WTC11 (cell line): ENCODE data around the gene SEMA5B.

ENCODE experiments used
- ATF3 ChIP-seq: sonication (generic); formaldehyde crosslinking; conservative IDR thresholded peaks from 2 replicates; pipeline ENCODE4 v1.8.1; 2022; ENCODE audit warnings: mild to moderate bottlenecking, missing genetic modification reagents
- CREM ChIP-seq: sonication (generic); formaldehyde crosslinking; IDR thresholded peaks from 2 replicates; pipeline ENCODE4 v1.8.1; 2022; ENCODE audit warnings: mild to moderate bottlenecking, missing genetic modification reagents, moderate library complexity
- CTCF ChIP-seq: fragments of 200-600 bp; IDR thresholded peaks from 2 replicates; pipeline ENCODE4 v1.8.0; 2022; ENCODE audit warnings: antibody characterized with exemption
- KAT7 ChIP-seq: sonication (generic); formaldehyde crosslinking; IDR thresholded peaks from 2 replicates; pipeline ENCODE4 v1.8.1; 2023; ENCODE audit warnings: missing genetic modification reagents, mild to moderate bottlenecking, borderline replicate concordance
- MLX ChIP-seq: sonication (generic); formaldehyde crosslinking; IDR thresholded peaks from 2 replicates; pipeline ENCODE4 v1.8.1; 2023; ENCODE audit warnings: mild to moderate bottlenecking, missing genetic modification reagents, moderate library complexity
- NFYB ChIP-seq: sonication (generic); formaldehyde crosslinking; conservative IDR thresholded peaks from 2 replicates; pipeline ENCODE4 v1.8.0; 2022; ENCODE audit warnings: low read depth, missing genetic modification reagents
- ZNF219 ChIP-seq: sonication (generic); formaldehyde crosslinking; IDR thresholded peaks from 2 replicates; pipeline ENCODE4 v1.8.0; 2023; ENCODE audit warnings: missing genetic modification reagents, mild to moderate bottlenecking, borderline replicate concordance

GRCh38 chr3:122945230-122945629 is 82.3 kb downstream of the SEMA5B start:
- TF ChIP-seq CREM = no peak
- TF ChIP-seq CTCF = no peak
- no peak for TF ChIP-seq NFYB
- no peak for TF ChIP-seq MLX
- no peak for TF ChIP-seq ATF3 (CRISPR knock-in tag)
- no peak for TF ChIP-seq ZNF219 (CRISPR knock-in tag)
- TF ChIP-seq KAT7 (CRISPR knock-in tag) = no peak
